ENCODE measurements around the gene DHX30.

- TF ChIP-seq POLR2A (IDR thresholded peaks at IDR 0.05) = no peak
- TF ChIP-seq, protein P1, sequence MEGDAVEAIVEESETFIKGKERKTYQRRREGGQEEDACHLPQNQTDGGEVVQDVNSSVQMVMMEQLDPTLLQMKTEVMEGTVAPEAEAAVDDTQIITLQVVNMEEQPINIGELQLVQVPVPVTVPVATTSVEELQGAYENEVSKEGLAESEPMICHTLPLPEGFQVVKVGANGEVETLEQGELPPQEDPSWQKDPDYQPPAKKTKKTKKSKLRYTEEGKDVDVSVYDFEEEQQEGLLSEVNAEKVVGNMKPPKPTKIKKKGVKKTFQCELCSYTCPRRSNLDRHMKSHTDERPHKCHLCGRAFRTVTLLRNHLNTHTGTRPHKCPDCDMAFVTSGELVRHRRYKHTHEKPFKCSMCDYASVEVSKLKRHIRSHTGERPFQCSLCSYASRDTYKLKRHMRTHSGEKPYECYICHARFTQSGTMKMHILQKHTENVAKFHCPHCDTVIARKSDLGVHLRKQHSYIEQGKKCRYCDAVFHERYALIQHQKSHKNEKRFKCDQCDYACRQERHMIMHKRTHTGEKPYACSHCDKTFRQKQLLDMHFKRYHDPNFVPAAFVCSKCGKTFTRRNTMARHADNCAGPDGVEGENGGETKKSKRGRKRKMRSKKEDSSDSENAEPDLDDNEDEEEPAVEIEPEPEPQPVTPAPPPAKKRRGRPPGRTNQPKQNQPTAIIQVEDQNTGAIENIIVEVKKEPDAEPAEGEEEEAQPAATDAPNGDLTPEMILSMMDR (IDR thresholded peaks at IDR 0.05) = no peak
- no peak for TF ChIP-seq EP300 (IDR thresholded peaks at IDR 0.05; ENCODE audit: low read depth)
- TF ChIP-seq POLR2AphosphoS5 (IDR thresholded peaks at IDR 0.05) = no peak
Measured at GRCh38 chr3:47870156-47870555, 67.2 kb downstream of the DHX30 start.

All from transverse colon (tissue), 4 donors.